HG03469 (cell line): ENCODE measurements around the gene KLK14.

Source experiments
- ATAC-seq: cut with Tn5 transposase; IDR thresholded peaks from one replicate; pipeline ENCODE4 v1.9.1; 2021; ENCODE audit warnings: mild to moderate bottlenecking, moderate library complexity, moderate number of reproducible peaks; ENCODE audit not compliant: unreplicated experiment

The KLK14 gene, protein sequence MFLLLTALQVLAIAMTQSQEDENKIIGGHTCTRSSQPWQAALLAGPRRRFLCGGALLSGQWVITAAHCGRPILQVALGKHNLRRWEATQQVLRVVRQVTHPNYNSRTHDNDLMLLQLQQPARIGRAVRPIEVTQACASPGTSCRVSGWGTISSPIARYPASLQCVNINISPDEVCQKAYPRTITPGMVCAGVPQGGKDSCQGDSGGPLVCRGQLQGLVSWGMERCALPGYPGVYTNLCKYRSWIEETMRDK

DNA sequence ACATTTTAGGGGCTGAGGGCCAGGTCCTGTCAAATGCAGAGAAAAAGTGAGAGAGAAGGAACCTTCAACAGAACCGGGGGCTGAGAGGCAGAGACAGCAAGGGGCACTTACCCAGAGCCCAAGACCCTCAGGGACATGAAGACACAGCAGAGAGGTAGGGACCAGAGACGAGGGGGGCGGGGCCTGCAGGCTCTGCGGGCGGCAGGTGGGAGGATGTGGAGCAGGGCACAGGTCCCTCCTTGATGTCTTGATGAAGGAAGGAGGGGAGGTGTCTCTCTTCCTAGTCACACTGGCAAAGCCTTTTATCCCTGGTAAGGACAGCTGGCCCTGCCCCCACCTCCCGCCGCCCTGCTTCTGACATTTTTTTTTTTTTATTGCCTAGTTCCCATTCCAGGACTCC lies at the start of gene KLK14:
KLK14 (minus strand) TSS at position 277 of the 400 bp plus-strand sequence; CDS start at position 4, 273 bp downstream.
- ATAC-seq: no peak

DNA sequence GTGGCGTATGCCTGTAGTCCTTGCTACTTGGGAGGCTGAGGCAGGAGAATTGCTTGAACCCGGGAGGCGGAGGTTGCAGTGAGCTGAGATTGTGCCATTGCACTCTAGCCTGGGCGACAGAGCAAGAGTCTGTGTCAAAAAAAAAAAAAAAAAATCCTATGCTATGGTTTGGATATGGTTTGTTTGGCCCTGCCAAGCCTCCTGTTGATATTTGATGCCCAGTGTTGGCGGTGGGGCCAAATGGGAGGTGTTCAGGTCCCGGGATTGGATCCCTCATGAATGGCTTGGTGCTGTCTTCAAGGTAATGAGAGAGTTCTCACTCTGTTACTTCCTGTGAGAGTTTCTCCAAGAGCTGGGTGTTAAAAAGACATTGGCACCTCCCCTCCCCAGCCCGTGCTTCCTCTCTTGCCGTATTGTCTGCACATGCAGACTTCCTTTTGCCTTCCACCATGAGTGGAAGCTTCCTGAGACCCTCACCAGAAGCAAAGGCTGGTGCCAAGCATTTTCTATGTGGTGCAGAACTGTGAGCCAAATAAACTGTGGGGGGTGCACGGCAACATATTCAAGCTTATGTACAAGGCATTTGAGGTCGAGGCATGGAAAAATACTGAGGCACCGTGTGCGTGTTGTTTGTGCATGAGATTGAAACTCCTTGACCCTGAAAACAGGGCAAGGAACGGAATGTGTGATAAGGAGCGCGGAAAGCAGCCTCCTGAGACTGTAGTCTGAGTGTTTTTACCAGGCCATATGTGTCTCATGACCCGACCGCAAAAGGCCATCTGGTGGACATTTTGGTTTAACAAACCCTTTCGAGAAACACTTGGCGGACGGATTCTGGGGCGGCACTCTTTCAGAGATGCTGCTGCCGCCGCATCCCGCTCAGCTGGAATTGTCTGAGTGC lies 49.3 kb upstream of the KLK14 start:
- no peak for ATAC-seq

DNA sequence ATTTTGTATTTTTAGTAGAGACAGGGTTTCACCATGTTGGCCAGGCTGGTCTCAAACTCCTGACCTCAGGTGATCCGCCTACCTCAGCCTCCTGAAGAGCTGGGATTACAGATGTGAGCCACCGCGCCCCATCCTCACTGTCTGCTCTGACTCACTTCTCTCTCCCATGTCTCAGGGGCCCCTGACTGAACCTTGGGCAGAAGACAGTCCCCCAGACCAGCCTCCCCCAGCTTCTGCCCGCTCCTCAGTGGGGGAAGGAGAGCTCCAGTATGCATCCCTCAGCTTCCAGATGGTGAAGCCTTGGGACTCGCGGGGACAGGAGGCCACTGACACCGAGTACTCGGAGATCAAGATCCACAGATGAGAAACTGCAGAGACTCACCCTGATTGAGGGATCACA lies 47.0 kb upstream of the KLK14 start:
- ATAC-seq: no peak

DNA sequence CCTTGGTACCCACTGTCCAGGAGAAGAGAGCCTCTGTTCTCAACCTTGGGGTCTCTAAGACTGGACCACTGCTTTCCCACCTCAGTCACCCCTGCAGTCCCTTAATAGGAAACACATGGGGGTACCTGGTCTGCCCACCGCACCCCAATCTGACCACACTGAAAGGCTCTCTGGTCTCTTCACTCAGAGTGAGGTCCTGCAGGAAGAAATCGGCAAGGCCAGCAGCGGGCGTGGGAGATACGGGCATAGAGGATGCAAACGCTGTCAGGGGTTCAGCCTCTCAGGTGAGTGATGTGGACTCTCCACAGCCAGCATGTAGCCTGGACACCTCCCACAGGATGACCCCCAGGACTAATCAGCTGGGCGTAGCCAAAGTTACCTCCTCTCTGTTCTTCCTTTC lies 45.5 kb upstream of the KLK14 start:
- ATAC-seq: no peak

DNA sequence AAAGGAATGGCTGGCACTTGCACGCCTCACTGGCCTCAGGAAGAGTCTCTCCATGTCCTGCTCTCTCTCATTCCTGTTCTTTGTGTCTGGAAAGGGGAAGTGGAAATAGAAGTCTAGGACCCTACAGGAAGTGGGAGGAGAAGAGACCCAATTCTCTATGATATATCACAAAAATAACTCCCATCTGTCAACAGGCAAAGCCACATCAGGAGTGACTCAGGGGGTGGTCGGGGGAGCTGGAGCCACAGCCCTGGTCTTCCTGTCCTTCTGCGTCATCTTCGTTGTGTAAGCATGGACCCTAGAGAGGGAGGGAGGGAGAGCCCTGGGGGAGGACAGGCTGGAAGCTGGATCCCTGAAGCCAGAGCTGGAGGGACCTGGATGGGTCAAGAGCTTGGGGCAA lies 45.1 kb upstream of the KLK14 start:
- ATAC-seq: no peak

DNA sequence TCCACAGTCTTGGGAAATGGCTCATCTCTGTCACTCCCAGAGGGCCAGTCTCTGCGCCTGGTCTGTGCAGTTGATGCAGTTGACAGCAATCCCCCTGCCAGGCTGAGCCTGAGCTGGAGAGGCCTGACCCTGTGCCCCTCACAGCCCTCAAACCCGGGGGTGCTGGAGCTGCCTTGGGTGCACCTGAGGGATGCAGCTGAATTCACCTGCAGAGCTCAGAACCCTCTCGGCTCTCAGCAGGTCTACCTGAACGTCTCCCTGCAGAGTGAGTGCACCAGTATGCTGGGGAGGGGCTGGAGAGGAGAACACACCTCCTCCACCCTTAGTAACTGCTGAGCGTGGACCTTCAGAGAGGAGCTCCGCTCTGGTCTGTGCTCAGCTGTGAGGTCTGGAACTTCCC lies 44.3 kb upstream of the KLK14 start:
- ATAC-seq: no peak

DNA sequence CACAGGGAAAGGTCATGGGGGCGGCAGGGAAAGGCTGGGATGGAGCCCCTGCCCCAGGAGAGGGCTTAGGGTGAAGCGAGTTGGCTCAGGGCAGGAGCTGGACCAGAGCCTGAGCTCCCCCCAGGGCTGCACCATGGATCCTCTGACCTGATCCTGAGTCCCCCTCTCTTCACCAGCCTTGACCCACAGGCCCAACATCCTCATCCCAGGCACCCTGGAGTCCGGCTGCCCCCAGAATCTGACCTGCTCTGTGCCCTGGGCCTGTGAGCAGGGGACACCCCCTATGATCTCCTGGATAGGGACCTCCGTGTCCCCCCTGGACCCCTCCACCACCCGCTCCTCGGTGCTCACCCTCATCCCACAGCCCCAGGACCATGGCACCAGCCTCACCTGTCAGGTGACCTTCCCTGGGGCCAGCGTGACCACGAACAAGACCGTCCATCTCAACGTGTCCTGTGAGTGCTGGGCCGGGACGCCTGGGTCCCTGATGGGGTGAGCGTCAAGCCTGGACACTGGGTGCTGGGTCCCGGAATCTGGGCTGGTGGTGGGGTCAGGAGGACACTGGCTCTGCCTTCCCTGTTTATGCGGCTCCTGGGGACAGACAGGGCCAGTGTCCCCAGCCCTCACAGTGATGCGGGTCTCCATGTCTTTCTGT lies 42.9 kb upstream of the KLK14 start:
- no peak for ATAC-seq

DNA sequence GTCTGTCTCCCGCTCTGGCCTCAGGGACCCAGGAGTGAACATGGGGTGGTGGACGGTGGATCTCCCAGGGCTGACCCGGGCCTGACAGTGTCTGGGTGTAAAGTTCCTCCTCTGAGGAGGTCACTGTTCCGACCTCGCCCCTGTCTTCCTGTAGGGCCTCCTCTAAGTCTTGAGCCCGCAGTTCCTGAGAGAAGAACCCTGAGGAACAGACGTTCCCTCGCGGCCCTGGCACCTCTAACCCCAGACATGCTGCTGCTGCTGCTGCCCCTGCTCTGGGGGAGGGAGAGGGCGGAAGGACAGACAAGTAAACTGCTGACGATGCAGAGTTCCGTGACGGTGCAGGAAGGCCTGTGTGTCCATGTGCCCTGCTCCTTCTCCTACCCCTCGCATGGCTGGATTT lies 42.0 kb upstream of the KLK14 start, which contains the start of gene SIGLEC9:
SIGLEC9 (plus strand) TSS at position 178 of the 400 bp plus-strand sequence; CDS start at position 247, 69 bp downstream.
- ATAC-seq: no peak

DNA sequence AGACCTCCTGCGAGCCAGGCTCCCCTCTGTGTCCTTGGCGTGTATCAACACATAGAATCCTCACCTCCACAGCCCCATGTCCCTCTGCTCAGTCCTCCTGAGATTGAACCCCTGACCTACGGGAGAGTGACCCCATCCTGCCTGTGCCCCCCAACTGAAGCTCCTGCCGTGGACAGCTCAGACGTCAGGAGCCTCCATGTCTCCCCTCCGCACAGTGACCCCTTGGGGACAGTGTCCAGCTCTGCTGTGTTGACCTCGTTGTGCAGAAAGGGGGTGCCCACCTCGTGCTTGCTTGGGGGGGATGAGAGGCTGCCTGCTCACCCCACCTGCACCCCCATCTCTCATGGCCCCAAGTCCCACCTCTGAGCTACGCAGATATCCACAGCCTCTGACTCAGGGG lies 41.5 kb upstream of the KLK14 start:
- ATAC-seq: no peak

DNA sequence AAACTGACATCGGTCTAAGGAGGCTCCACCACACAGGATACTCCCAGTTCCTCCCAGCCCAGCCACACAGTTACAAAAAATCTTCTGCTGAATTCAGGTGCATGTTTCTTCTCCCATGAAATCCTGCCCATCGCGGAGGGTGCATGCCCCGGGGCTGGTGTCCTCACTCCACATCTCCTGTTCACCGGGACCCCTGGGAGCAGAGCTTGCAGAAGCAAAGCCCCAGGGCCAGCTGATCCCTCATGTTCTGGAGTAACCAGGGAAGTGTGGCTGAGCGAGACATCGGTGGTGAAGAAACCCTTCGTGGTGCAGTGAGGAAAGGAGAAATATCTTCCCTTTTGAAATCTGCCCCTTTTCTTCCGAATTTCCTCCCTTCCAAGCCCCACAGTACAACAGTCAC lies 41.1 kb upstream of the KLK14 start:
- ATAC-seq: no peak

DNA sequence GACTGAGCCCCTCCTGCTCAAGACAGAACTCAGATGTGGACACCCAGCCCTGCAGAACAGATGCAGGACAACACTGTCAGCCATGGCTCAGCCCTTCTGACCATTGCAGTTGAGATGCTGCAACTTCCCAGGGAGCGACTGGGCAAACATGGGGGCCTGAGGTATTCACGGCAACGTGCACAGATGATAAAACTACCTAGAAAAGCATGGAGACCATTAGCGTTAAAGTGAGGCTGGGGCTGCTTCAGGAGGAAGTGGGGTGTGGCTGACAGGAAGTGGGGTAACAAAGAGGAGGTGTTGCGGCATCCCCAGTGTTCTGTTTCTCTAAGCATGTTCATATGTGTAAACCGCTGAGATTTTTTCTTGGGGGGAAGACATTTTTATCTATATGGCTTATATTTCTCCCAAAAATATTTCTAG lies 40.7 kb upstream of the KLK14 start:
- no peak for ATAC-seq

DNA sequence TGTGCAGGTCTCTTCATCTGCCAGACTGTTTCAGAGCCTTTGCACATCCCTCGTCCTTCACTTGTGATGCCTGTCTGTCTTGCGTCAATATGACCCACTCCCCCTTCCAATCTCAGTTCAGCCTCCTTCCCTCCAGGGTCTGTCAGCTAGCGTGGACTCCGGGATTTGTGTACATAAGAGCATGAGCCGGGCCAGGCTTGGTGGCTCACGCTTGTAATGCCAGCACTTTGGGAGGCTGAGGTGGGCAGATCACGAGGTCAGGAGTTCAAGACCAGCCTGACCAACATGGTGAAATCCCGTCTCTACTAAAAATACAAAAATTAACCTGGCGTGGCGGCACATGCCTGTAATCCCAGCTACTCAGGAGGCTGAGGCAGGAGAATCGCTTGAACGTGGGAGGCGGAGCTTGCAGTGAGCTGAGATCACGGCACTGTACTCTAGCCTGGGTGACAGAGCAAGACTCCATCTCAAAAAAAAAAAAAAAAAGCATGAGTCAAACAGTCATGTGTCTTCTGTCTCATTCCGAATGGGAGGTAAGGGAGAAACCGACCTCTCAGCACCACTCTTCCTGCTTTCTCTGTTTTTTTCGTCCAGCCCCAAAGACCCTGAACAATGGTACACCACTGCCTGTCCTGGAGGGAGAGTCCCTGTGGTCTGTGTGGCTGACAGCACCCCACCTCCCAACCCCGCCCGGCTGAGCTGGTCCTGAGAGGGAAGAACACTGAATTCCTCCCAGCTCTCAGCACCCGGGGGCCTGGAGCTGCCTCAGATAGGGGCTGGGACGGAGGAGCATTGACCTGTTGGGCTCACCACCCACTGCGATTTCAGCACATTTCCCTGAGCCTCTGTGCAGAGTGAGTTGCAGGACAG lies 39.7 kb upstream of the KLK14 start:
- ATAC-seq: no peak

DNA sequence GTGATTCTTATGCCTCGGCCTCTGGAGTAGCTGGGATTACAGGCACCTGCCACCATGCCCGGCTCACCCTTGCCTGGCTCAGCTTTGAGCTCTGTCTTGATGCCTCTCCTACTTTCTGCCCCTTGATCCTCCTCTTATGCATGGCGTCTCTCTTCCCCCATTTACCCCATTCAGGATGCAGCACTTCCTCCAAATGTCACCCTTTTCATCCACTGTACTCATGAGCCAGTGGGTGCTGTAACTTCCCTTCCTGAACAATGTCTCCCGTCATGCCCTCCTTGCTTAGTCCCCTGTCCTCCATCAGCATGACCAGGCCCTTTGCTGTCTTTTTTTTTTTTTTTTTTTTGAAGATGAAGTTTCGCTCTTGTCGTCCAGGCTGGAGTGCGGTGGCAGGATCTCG lies 38.6 kb upstream of the KLK14 start:
- ATAC-seq: no peak

DNA sequence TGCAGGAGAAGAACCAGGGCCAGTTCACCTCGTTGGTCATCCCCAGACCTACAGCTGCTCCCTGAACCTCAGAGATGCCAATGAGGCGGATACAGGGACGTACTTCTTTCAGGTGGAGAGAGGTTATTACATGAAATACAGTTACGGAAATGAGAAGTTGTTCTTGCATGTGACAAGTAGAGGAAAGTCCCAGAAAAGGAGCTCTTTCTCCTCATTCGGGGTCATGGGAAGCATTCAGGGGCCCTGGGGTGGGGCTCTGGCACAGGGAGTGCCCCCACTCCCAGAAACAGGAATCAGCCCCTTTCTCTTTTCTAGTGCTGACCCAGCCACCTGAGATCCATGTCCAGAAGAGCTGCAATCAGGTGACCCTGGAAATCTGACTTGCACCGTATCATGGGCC lies 37.5 kb upstream of the KLK14 start:
- no peak for ATAC-seq

DNA sequence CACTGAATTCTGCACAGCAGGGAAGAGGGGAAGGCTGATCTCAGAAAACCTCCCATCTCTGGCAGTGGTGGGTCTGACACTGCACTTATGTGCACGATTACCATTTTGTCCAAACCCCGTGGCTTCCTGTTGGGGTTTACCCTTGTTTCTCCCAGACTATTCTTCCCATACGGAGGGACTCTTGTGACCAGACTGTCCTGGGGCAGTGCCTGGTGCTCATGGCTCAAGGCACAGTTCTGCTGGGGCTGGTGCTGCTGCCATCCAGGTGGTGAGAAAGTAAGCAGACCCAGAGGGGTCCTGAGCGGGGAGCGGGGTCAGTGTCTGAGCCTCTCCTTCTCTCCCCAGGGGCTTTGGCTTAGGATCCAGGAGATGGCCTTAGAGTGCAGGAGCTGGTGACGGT lies 36.9 kb upstream of the KLK14 start:
- ATAC-seq: no peak

DNA sequence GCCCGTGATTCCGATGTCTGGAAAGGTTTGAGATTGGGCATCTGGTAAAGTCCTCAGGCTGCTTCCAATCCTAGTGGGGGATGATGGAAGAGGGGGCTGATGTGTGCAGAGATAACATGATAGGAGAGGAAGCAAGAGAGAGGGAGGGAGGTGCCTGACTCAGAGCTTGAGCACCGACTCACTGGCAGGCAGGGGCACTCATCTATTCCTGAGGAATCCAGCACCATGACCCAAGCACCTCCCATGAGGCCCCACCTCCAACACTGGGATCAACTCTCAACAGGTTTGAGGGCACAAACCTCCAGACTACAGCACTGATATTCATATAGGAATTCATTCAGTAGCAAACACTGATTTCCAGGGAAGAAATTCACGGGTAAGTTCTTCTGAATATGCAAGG lies 36.4 kb upstream of the KLK14 start:
- no peak for ATAC-seq

DNA sequence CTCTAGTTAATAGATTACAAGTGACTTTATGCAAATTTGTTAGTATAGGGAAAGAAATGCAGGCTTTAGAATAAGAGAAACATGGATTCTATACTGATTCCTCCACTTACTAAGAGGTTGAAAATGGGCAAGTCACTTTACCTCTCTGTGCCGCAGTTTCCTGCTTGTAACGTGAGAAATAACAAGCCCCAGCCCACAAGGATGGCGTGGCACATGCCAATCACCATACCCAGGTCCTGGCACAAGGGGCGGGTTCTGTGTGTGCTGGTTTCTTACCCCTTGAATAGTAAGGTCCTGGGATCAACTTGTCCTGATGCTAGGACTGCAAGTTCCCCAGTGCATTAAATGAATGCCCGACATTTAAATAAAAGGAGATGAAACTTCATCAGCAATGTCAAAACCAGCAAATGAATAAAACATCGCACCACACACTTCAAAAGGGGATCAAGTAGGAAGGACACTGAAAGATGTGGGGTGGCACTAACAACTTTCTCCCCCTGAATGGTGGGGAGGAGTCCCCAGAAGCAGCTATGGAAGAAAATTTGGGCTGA lies 34.1 kb upstream of the KLK14 start:
- no peak for ATAC-seq

DNA sequence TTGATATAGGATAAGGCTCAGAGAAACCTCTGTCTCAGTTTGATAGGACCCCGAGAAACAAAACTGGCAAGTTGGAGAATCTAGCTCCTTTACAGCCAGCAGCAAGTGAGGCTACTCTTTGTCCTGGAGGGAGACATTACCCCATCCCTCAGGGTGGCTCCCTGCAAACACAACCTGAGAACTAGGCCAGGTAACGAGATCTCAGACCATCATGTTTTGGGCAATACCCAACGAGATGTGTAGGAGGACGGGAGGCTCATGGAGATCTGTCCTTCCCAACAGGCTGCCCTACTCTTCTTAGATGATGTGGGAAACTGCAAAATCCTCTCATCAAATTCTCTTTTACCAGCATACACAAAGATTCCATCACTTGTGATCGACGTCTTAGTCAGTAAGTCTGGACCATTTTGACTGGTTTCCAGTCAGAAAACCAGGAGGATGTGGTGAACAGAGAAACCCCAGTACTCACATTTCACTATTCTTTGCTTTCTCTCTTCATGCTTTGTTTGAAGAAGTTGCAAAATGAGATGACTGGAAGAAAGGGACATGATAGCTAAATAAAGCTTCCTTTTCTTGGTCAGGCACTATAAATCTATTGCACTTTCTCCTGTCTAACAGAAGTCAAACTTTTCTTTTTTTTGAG lies 31.5 kb upstream of the KLK14 start:
- no peak for ATAC-seq

DNA sequence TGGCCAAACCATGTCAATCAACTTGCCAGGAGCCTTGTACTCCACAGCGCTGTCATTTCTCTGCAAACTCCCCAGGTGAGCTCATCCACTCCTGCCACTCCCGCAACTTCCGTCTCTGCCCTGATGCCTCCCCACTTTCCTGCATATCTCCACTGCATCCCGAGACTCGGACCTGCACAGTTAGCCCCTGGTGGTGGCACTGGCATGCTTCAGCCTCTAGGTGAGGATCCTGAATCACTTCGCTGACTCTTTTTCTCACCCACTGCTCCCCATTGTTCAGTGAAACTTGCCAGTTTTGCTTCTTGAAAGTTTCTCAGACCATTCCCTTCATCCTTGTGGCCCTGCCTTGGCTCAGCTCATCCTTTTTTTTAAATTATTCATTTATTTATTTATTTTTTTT lies 28.9 kb upstream of the KLK14 start:
- ATAC-seq: no peak

DNA sequence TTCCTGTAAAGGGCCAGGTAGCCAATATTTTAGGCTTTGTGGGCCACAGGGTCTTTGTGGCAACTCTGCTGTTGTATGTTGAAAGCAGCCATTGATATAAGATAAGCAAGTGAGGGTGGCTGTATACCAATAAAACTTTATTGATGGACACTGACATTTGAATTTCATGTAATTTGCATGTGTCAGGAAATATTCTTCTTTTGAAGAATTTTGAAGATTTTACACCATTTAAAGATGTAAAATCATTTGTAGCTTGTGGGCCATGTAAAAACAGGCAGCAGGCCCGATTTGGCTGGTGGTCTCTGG lies 27.9 kb upstream of the KLK14 start:
- ATAC-seq: no peak
